Stimulated activated CD8-positive, alpha-beta memory T cell treated with anti-CD3 and anti-CD28 coated beads, Interleukin-7, amount 100 ng/mL, for 1 hour (primary cell): ENCODE measurements around the gene AHRR.
"Not testable (repeated sequence)": the region's sequence is repeated elsewhere in the genome, so short reads cannot be mapped to it uniquely, and the experiment has no call there.

Source experiments
- DNase-seq, 2 donors: peaks; one replicate each; pipeline ENCODE4 v3.0.0-alpha.2; 2020; ENCODE audit warnings: low read depth in 2 of 2

Gene AHRR

GRCh38 chr5:395921-396530 lies 74.5 kb downstream of the AHRR start:
- no peak for DNase-seq

- DNase-seq, result no peak
These were observed 75.0 kb downstream of the AHRR start for GRCh38 chr5:396531-396961.

- not testable (repeated sequence) for DNase-seq
These were observed 76.6 kb downstream of the AHRR start for GRCh38 chr5:398141-398474.

GRCh38 chr5:398475-399295 lies 77.2 kb downstream of the AHRR start:
- DNase-seq, result no peak

GRCh38 chr5:399296-400281 lies 78.1 kb downstream of the AHRR start:
- no peak for DNase-seq

GRCh38 chr5:400282-401145 lies 79.0 kb downstream of the AHRR start:
- DNase-seq, result no peak

GRCh38 chr5:401146-402034 lies 79.9 kb downstream of the AHRR start:
- DNase-seq, result no peak

- DNase-seq, result not testable (repeated sequence)
These were observed 80.7 kb downstream of the AHRR start for GRCh38 chr5:402219-402614.

- no peak for DNase-seq
These were observed 81.3 kb downstream of the AHRR start for GRCh38 chr5:402615-403359.

- DNase-seq, result no peak
These were observed 82.5 kb downstream of the AHRR start for GRCh38 chr5:403995-404394.

- no peak for DNase-seq
These were observed 83.2 kb downstream of the AHRR start for GRCh38 chr5:404666-405241.

- DNase-seq, result no peak
These were observed 83.9 kb downstream of the AHRR start for GRCh38 chr5:405421-405820.

GRCh38 chr5:406041-406440 lies 84.5 kb downstream of the AHRR start:
- no peak for DNase-seq

- no peak for DNase-seq
These were observed 85.5 kb downstream of the AHRR start for GRCh38 chr5:407051-407450.

- DNase-seq, result no peak
These were observed 86.3 kb downstream of the AHRR start for GRCh38 chr5:407801-408268.

- no peak for DNase-seq
These were observed 89.5 kb downstream of the AHRR start for GRCh38 chr5:410911-411517.

- DNase-seq, result no peak
These were observed 90.2 kb downstream of the AHRR start for GRCh38 chr5:411728-412127.
